GM18861 (cell line): ENCODE results near the gene STIP1.

Source experiments
- ATAC-seq: cut with Tn5 transposase; IDR thresholded peaks from one replicate; pipeline ENCODE4 v1.9.1; 2021; ENCODE audit not compliant: unreplicated experiment

Gene STIP1

DNA sequence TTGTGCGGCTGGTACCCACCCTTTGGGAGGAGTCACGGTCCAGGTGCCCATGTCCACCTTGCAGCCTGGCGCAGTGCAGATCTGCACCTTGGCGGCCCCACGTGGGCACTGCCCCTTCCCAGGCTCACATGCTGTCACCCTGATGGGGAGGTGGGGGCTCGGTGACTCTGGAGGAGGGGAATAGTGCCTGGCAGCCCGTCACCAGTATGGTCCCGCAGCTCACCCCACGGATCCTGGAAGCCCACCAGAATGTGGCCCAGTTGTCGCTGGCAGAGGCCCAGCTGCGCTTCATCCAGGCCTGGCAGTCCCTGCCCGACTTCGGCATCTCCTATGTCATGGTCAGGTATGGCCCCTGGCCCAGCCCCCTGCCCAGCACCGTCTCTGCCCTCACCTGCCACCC is 34.8 kb downstream of the STIP1 start:
- ATAC-seq, result no peak

DNA sequence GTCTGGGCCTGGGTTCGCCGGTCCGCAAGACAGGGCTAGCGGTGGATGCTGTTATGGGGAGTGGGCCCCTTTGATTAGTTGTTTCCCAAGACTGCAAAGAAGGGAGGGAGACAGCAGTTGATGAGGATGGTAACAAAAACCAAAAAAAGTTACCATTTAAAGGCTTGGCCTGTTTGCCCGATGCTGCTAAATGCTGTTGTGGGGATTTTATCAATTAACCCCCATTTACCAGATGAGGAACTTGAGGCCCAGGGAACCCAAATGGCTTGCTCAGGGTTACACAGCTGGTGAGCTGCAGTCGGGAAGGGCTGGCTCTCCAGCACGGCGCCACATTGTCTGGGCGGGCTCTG is 36.7 kb downstream of the STIP1 start:
- no peak for ATAC-seq

DNA sequence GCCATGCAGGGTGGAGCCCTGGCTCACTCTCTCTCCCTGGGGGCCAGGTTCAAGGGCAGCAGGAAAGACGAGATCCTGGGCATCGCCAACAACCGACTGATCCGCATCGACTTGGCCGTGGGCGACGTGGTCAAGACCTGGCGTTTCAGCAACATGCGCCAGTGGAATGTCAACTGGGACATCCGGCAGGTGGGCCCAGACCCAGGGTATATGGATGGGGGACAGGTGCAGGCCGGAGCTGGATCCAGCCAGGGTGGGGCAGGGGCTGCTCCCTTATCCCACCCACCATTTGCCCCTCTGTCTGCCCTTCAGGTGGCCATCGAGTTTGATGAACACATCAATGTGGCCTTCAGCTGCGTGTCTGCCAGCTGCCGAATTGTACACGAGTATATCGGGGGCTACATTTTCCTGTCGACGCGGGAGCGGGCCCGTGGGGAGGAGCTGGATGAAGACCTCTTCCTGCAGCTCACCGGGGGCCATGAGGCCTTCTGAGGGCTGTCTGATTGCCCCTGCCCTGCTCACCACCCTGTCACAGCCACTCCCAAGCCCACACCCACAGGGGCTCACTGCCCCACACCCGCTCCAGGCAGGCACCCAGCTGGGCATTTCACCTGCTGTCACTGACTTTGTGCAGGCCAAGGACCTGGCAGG is 37.2 kb downstream of the STIP1 start:
- ATAC-seq, result no peak

DNA sequence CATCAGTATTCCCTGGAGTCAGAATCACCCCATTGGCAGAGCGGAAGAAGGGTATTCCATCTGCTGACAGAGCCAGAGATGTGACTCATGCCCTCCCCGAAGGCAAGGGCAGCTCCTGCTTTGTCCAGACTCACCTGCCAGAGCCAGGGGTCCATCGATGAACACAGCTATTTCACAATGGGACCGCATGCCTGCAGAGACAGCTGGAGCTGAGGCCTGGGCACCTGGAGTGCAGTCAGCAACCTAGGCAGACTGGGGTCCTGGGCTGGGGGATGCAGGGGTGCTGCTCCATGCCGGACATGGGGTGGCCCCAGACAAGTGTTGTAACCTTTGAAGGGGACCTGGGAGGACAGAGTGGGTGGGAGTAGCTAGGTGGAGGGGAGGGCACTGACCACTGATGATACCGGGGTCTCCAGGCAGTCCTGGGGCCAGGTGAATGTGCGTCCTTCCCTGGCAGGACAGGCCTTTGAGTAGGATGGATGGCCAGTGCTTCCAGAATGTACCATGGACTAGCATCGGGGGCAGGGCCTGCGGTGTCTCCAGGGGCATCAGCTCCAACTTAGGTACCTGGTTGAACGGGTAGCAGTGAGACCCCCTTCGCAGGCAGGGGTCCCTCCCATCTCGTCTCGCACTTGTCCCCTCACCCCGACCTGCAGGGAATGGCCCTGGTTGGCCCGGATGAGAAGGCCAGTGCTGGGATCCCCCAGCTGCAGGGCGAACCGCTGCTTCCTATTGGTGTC is 38.4 kb downstream of the STIP1 start:
- no peak for ATAC-seq

DNA sequence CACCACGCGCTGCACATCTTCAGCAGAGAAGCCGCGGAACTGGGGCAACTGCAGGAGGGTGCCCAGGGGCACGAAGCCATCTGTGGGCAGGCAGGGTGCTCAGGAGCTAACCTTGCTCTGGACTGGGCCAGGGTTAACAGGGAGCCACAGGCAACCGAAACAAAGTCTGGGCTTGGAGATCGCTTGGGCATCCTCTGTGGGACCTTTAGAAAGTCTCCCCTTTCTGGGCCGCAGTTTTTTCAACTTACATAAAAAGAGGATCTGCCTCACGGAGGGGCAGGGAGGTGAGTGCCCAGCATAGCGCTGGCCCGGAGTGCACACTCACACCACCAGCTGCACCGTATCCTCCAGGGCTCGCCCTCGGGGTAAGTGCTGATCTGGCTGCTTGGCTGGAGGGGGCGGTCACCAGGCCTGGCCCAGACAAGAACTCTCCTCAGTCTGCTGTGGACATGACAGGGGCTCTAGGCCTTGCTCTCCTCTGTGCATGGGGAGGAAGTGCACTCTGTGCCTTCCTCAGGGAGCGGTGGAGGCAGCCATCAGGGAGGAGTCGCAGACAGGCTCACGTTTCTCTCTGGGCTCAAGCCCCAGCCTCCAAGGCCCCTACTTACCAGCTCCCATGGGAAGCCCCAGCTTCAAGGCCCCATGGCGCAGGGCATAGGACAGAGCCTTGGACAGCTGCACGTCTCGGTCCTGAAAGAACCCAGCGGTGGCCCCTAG is 39.1 kb downstream of the STIP1 start:
- no peak for ATAC-seq

DNA sequence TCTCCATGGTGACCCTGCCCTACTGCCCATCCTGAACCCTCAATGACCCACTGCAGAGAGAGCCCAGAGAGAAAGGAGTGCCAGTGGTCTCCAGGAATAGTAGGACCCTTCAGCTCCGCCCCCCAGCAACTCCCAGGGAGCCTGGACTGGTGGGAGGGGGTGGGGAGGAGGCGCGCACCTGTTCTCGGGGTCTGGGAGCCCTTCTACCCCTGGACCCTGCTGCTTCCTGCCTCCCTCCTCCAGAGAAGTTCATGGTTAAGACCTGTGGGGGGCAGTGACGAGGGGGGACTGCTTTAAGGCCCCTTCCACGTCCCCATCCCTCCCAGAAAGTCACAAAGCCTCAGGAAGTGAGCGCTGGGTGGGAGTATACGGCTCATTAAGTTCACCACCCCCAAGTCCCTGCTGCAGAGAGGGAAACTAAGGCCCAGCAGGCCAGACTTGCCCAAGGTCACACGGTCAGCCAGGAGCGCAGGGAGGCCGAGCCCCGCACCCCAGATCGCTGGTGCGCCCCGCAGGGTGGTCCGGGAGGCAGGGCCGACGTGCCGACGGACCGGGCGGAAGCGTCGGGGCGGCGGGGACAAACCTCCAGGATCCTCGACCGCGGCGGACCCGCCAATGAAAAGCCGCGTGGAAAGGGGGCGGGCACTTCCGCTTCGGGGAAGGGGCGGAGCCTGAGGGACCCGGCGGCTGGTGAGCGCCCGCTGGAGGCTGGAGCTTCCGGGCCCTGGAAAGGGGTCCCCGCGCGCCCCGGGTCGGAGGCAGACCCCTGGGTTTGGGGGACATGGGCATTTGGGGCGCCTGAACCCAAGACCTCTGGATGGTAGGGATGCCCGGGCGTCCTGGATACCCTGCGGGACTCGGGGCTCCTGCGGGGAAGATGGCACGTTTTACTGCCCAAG is 39.9 kb downstream of the STIP1 start, which contains the start of the genes NUDT22 and TRPT1:
Gene NUDT22 (plus strand): TSS at position 667 of the 899 bp plus-strand sequence. CDS start 379 bp downstream, outside the sequence.
Gene TRPT1 (minus strand): TSS at position 579 of the 899 bp plus-strand sequence. CDS start 326 bp downstream, at position 253.
- peak; percentile 35 for ATAC-seq

DNA sequence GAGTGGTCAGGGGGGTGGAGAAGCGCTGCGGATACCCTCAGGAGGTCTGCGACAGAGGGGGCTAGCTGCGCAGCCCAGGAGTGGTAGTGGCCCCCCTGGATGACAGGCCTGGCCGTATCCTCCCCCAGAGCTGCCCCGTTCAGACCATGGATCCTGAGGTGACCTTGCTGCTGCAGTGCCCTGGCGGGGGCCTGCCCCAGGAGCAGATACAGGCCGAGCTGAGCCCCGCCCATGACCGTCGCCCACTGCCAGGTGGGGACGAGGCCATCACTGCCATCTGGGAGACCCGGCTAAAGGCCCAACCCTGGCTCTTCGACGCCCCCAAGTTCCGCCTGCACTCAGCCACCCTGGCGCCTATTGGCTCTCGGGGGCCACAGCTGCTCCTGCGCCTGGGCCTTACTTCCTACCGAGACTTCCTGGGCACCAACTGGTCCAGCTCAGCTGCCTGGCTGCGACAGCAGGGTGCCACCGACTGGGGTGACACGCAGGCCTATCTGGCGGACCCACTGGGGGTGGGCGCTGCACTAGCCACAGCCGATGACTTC is 40.6 kb downstream of the STIP1 start:
- ATAC-seq, result no peak

DNA sequence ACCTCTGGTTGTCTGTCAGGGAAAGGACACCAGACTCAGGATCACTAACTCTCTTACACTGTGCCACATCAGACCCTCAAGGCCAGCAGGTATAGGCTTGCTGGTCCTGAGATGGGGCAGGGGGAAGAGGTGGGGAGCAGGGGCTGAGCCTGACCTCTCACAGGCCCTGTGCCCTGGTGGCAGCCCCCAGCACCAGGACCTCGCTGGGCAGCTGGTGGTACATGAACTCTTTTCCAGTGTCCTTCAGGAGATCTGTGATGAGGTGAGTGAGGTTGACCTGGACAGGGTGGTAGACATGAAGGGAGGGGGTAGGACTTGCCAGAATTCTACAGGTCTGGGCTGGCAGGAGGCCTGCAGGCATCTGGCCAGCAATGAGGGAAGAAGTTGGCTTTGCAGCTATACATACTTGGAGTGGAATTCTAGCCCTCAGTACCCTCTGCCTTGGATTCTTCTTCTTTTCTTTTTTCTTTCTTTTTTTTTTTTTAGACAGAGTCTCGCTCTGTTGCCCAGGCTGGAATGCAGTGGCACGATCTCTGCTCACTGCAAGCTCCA is 41.5 kb downstream of the STIP1 start:
- ATAC-seq, result no peak

DNA sequence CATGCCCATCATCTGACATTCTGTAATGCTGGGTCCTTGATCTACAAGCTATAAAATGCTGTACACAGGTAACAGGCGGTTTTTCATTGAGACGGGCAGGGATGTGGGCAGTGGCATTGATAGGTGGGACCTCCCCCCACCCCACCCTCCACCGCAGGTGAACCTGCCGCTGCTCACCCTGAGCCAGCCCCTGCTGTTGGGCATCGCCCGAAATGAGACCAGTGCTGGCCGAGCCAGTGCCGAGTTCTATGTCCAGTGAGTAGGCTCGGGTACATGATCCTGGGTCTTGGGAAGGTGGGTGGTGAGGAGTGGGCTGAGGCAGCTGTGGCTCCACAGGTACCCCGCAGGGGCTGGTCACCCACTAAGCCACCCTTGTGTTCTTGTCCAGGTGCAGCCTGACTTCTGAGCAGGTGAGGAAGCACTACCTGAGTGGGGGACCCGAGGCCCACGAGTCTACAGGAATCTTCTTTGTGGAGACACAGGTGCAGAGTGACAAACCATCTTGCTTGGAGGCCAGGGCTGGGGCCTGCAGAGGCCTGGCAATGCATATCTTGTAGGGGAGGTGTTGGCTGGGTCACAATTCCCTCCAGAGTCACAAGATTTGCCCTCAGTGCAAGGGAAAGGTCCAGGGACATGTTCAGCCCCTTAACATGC is 43.2 kb downstream of the STIP1 start:
- ATAC-seq, result no peak

DNA sequence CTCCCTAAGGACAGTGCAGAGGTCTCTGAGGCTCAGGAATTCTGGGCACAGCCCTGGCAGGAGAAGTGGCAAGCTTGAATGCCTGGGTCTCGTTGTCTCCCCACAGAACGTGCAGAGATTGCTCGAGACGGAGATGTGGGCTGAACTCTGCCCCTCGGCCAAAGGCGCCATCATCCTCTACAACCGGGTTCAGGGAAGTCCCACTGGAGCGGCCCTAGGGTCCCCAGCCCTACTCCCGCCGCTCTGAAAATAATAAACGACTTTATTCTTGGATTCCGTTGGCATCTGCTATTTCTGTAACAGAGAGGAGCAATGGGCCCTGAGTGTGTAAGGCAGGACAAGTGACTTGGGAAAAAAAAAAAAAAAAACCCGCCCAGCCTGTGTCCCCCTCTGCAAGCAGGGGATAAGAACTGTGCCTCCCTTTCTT is 43.8 kb downstream of the STIP1 start:
- ATAC-seq, result no peak

DNA sequence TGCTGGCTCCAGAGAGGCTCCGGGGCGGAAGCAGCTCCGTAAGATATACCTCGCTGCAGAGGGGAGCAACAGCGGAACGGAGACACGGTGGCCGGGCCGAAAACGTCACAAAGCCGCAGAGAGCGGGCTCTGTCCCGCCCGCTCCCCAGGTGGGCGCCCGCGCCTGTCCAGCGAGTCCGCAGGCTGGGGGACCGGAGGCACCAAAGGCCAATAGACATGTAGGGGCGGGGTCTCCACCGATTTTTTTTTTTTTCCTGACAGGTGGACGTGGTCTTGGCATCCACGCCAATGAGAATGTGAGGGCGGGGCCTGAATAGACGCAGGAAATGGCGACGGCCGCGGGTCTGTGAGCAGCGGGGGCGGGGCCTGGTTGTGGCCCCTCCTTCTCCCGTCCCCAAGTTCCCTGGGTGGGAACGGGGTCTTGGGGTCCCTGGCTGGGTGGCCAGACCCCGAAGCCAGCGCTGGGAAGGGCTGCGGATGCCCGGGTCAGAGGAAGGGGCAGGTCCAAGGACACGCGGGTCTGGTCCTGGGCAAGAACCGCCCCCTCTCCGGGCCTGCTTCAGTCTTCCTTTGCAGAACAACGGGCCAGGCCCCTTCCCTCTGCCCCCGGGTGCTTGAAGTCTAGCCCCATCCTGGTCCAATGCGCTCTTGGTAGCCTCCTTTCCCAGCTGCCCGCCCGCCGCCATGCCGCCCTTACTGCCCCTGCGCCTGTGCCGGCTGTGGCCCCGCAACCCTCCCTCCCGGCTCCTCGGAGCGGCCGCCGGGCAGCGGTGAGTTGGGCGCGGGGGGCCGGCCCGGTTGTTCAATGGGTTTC is 44.4 kb downstream of the STIP1 start, which contains the start of gene DNAJC4:
Gene DNAJC4 (plus strand): TSS at position 378 of the 814 bp plus-strand sequence. CDS start 307 bp downstream, at position 685.
- ATAC-seq, result no peak

DNA sequence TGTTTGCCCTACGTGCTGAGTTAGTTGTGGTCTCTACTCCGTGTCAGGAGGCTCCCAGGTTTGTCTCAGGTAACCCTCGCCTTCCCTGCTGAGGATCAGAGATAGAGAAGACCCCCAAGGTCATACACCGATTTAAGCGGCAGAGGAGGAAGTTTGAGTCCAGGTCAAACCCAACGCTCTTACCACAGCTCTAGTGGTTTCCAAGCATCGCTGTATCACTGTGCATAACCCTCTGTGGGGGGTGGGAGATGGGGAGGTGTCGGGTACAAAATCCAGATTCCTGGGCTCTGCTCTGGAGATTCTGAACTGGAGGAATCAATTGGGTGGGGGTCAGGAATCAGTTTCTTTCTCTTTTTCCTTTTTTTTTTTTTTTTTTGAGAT is 45.0 kb downstream of the STIP1 start:
- no peak for ATAC-seq

DNA sequence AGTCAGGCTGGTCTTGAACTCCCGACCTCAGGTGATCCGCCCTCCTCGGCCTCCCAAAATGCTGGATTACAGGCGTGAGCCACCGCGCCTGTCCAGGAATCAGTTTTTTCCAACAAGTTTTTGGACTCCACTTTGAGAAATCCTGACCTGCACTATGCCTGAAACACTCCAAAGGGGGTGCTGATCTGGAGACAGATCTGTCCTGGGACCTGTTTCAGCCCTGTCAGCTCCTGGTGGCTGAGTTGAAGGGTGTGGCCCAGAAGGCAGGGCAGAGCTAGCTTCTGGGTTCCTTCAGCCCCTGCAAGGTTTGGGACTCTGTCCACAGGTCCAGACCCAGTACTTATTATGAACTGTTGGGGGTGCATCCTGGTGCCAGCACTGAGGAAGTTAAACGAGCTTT is 45.6 kb downstream of the STIP1 start:
- no peak for ATAC-seq

DNA sequence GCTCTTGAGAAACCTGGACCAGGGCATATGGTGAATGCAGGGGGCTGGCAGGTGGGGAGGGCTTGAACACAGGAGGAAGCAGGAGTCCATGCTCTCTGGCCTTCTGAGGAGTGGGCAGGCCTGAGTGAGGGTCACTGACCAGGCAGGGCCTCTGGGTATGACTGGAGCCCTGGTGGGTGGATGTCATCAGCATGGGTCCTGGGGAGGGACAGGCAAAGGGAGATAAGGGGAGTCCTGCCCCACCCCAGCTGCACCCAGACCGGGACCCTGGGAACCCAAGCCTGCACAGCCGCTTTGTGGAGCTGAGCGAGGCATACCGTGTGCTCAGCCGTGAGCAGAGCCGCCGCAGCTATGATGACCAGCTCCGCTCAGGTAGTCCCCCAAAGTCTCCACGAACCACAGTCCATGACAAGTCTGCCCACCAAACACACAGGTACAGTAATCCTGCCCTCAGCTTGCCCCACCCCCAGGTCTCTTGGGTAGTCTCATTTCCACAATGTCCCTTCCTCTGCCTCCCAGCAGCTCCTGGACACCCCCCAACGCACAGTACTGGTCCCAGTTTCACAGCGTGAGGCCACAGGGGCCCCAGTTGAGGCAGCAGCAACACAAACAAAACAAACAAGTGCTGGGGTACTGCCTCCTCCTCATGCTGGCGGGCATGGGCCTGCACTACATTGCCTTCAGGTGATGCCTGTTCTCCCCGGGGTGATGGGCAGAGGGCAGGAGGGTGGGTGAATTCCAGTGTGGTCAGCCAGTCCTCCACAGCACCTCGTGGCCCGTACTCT is 46.4 kb downstream of the STIP1 start:
- no peak for ATAC-seq

DNA sequence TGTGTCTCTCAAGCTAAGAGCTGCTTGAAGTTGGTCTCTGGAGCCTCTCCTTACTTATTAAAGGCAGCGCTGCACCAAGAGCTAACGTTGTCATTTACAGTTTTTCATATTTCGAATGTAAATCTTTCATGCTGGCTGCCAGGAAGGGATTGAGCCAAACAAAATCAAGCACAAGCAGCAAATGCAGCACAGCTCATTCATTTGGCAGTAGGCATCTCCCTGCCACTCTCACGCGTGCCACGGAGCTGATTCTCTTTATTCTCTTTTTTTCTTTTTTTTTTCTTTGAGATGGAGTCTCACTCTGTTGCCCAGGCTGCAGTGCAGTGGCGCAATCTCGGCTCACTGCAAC is 47.0 kb downstream of the STIP1 start:
- no peak for ATAC-seq

DNA sequence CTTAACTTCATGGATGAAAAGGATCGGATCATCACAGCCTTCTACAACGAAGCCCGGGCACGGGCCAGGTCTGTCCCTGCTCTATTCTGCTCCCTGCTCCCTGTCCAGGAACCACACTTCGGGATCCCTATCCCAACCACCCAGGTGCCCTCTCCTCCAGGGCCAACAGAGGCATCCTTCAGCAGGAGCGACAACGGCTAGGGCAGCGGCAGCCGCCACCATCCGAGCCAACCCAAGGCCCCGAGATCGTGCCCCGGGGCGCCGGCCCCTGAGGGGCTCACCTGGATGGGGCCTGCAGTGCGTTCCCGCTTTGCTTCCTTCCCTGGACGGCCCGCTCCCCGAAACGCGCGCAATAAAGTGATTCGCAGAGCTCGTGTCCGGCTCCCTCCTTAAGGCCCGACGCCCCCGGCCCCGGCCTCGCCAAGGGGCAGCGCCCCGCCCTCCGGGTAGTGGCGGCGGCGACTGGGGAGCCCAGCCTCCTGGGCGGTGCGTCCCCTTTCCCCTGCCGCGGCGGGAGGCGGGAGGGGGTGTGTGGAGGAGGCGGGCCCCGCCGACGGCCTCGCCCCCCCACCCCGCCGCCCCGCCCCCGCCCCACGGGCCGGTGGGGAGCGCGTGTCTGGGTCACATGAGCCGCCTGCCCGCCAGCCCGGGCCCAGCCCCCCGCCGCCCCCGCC is 48.1 kb downstream of the STIP1 start, which contains the start of gene VEGFB:
Gene VEGFB (plus strand): TSS at position 672 of the 674 bp plus-strand sequence. CDS start 250 bp downstream, outside the sequence.
- peak; percentile 30 for ATAC-seq

DNA sequence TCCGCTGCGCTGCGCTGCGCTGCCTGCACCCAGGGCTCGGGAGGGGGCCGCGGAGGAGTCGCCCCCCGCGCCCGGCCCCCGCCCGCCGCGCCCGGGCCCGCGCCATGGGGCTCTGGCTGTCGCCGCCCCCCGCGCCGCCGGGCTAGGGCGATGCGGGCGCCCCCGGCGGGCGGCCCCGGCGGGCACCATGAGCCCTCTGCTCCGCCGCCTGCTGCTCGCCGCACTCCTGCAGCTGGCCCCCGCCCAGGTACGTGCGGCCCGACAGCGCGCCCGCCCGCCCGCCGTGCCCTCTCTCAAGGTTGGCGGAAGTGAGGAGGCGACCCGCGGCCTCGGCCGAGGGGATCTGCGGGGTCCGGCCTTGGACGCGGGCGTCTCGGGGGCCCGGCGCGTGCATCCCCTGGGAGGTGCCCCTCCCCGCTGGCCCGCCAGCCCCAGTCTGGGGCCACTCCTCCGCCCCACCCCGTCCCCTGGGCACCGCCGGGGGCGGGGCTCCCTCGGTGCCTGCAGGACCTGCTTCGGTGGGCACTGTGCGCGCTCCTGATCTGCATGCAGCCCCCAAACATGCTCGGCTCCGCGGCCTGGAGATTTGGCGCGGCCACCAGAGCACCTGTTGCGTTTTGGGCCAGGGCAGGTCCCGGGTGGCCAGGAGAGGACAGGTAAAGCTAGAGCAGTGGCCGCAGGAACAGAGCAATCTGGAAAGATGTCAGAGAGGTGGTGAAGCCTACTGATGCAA is 48.8 kb downstream of the STIP1 start:
- no peak for ATAC-seq
